CD14-positive monocyte (primary cell): Measurements from ENCODE around the gene CCDC69. TPM values are rescaled to one million over a fixed set of nuclear protein-coding genes. Genes with fewer than 3 reads are reported as not detected.

Source experiments
- DNase-seq, 3 donors: peaks; one replicate each; pipeline ENCODE4 v3.0.0-alpha.2; 2011 to 2022
- H2AFZ ChIP-seq: 2 replicates; pipeline ENCODE4 v1.6.0; 2012; ENCODE audit warnings: mild to moderate bottlenecking, low read depth, low read length, inconsistent platforms; ENCODE audit not compliant: insufficient read depth, poor library complexity, severe bottlenecking
- H3K27ac ChIP-seq, 2 donors: 1 replicate in 1 of 2; 2 replicates in 1 of 2; pipeline ENCODE4 v1.5.1; 2012 to 2013; ENCODE audit warnings: low read length in 2 of 2, control low read depth in 1 of 2, inconsistent platforms in 1 of 2, low read depth in 1 of 2, mild to moderate bottlenecking in 1 of 2
- H3K27me3 ChIP-seq, 2 donors: one replicate each; pipeline versions ENCODE4 v1.6.0 to v1.6.1; 2011 to 2013; ENCODE audit warnings: low read length in 2 of 2; ENCODE audit not compliant: control insufficient read depth in 2 of 2, insufficient read depth in 2 of 2
- H3K36me3 ChIP-seq, 2 donors: replicated peaks in 1 of 2; 1 replicate in 1 of 2; 2 replicates in 1 of 2; pipeline versions ENCODE4 v1.5.1 to v1.6.1; 2012 to 2013; ENCODE audit warnings: low read length in 2 of 2, control low read depth in 1 of 2, inconsistent platforms in 1 of 2, mild to moderate bottlenecking in 1 of 2; ENCODE audit not compliant: insufficient read depth in 2 of 2, control insufficient read depth in 1 of 2
- H3K4me1 ChIP-seq, 2 donors: 1 replicate in 1 of 2; 2 replicates in 1 of 2; pipeline versions ENCODE4 v1.5.1 to v1.6.1; 2012 to 2013; ENCODE audit warnings: low read length in 2 of 2, control low read depth in 1 of 2, inconsistent platforms in 1 of 2, mild to moderate bottlenecking in 1 of 2, moderate library complexity in 1 of 2; ENCODE audit not compliant: insufficient read depth in 2 of 2, control insufficient read depth in 1 of 2
- H3K4me2 ChIP-seq: replicated peaks from 2 replicates; pipeline ENCODE3; 2012; ENCODE audit warnings: low read length, moderate library complexity, mild to moderate bottlenecking; ENCODE audit not compliant: poor library complexity, severe bottlenecking; ENCODE audit errors: extremely low read depth
- H3K4me3 ChIP-seq, 3 experiments: fragments of 200-600 bp in 1 of 3; sonication (generic) in 1 of 3; replicated peaks in 1 of 3; 1 replicate in 2 of 3; 2 replicates in 1 of 3; pipeline ENCODE4 v1.5.1; 2011 to 2013; ENCODE audit warnings: low read length in 3 of 3, mild to moderate bottlenecking in 3 of 3, control low read depth in 2 of 3, low read depth in 2 of 3, inconsistent platforms in 1 of 3, moderate library complexity in 1 of 3
- H3K79me2 ChIP-seq: 2 replicates; pipeline ENCODE4 v1.6.0; 2012; ENCODE audit warnings: mild to moderate bottlenecking, control low read depth, inconsistent platforms, low read length, moderate library complexity; ENCODE audit not compliant: insufficient read depth
- H3K9ac ChIP-seq: 2 replicates; pipeline ENCODE4 v1.6.0; 2017; ENCODE audit warnings: low read length, mild to moderate bottlenecking; ENCODE audit not compliant: insufficient read depth, poor library complexity, severe bottlenecking
- H3K9me3 ChIP-seq, 2 donors: replicated peaks in 1 of 2; 1 replicate in 1 of 2; 2 replicates in 1 of 2; pipeline versions ENCODE4 v1.5.1 to v1.6.1; 2012 to 2013; ENCODE audit warnings: low read length in 2 of 2, control low read depth in 1 of 2; ENCODE audit not compliant: control insufficient read depth in 1 of 2, insufficient read depth in 1 of 2
- H4K20me1 ChIP-seq: 2 replicates; pipeline ENCODE4 v1.6.0; 2012; ENCODE audit warnings: mild to moderate bottlenecking, low read length, control low read depth, moderate library complexity; ENCODE audit not compliant: insufficient read depth
- H3K27ac Mint-ChIP-seq, 7 donors: one replicate each; pipeline ENCODE4 v1.8.0; 2020; ENCODE audit warnings: mild to moderate bottlenecking in 7 of 7, mixed read lengths in 7 of 7, moderate library complexity in 6 of 7, inconsistent platforms in 2 of 7
- H3K27me3 Mint-ChIP-seq, 3 donors: one replicate each; pipeline ENCODE4 v1.8.0; 2021 to 2022; ENCODE audit warnings: low read depth in 3 of 3, mild to moderate bottlenecking in 3 of 3, mixed read lengths in 3 of 3, moderate library complexity in 3 of 3, inconsistent platforms in 1 of 3
- H3K36me3 Mint-ChIP-seq, 2 donors: one replicate each; pipeline ENCODE4 v1.8.0; 2020; ENCODE audit warnings: mixed read lengths in 2 of 2, inconsistent platforms in 1 of 2, mild to moderate bottlenecking in 1 of 2
- H3K4me1 Mint-ChIP-seq: one replicate; pipeline ENCODE4 v1.8.0; 2020; ENCODE audit warnings: mild to moderate bottlenecking, mixed read lengths
- H3K4me3 Mint-ChIP-seq, 2 donors: one replicate each; pipeline ENCODE4 v1.8.0; 2020; ENCODE audit warnings: mild to moderate bottlenecking in 2 of 2, mixed read lengths in 2 of 2, moderate library complexity in 1 of 2
- H3K9me3 Mint-ChIP-seq, 7 donors: one replicate each; pipeline ENCODE4 v1.8.0; 2020 to 2022; ENCODE audit warnings: mixed read lengths in 7 of 7, mild to moderate bottlenecking in 6 of 7, moderate library complexity in 6 of 7, inconsistent platforms in 2 of 7
- WGBS: methylation state at CpG from one replicate; pipeline ENCODE4 v1.1.5; 2013; ENCODE audit warnings: missing lambda C conversion rate; ENCODE audit not compliant: insufficient coverage; 5-methylcytosine and 5-hydroxymethylcytosine counted together
- intact Hi-C, 2 donors: fragments of 100-400 bp; cut with micrococcal nuclease; formaldehyde crosslinking; loops; one replicate each; pipeline versions ENCODE4 v1.15.0 to v1.15.1; 2023
- polyA plus RNA-seq, 3 donors: library from polyadenylated mRNA; depleted of rRNA in 1 of 3; unstranded in 2 of 3; stranded (reverse) in 1 of 3; fragments of 300-500 nt in 2 of 3; fragments of >200 nt in 1 of 3; fragmentation: Illumina TruSeq in 2 of 3; gene quantifications; 1 replicate in 2 of 3; 2 replicates in 1 of 3; pipeline ENCODE4 v1.2.3, GENCODE V29; 2012 to 2021
- TF ChIP-seq, protein P1 (sequence below): fragments of 200-600 bp; IDR thresholded peaks from one replicate; pipeline ENCODE4 v1.8.0; 2022; ENCODE audit warnings: antibody characterized with exemption, mild to moderate bottlenecking

The CCDC69 gene
- polyA plus RNA-seq, 3 donors, result 68.4 to 176 (median 84.1) TPM

DNA sequence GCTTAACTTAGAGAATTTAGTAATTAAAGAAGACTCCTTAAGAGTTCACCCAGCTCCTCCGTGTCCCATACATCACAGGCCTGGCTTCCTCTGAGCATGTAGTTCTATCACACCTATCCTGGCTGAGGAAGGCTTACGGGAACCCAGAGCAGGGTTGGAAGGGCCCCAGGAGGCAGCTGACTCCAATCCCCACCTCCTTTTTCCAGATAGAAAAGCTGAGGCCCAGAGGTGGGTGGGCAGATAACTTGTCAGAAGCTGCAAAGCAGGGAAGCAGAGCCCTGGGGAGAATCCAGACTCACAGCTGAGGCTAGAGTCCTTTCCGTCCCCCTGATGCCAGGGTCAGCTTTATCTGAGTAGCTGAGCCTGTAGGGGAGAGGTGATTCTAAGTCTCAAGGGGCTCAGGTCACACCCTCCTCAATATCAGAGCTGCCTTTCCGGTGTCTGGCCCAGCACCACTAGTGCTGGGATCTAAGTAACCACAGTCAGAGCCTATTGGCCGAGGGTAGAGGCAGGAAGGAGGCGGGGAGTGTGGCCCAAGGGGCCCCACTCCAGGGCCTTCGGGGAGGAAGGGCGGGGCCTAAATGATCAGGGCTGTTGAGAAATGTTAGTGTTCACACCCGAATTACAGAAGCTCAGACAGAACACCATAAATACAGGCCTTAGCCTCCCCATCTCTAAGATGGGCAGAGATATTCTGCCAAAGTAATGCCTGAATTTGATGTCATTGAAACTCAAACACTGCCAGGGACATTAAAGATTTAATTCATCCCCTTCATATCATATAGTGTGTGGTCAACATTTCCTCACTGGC is 9.9 kb downstream of the CCDC69 start:
- Histone ChIP-seq H3K4me2 (peak overlapping the region; percentile 73), H2AFZ (no peak overlapping the region), H3K9me3 (no peaks in the 10 kb centered on the region), H3K36me3 (peaks cover 17 to 19% of the 10 kb centered on the region in 2 donors), H3K27ac (peak overlapping the region; percentile 90 to 99), H3K4me3 (peak overlapping the region; percentile 23 to 64 (median 38)), H3K27me3 (no peaks in the 10 kb centered on the region), H3K9ac (peak overlapping the region; percentile 61), H3K4me1 (peaks cover 97 to 98% of the 10 kb centered on the region in 2 donors), H3K79me2 (peaks cover 92% of the 10 kb centered on the region), H4K20me1 (no peaks in the 10 kb centered on the region)
- H3K9me3 Mint-ChIP-seq, result peaks cover 0 to 2% (median 0%) of the 10 kb centered on the region in 7 donors
- WGBS, result 0% methylated on average over 4 of the region's 9 CpGs
- peak; percentile 91 to 97 (median 92) for DNase-seq
- H3K4me1 Mint-ChIP-seq, result peaks cover 88% of the 10 kb centered on the region
- H3K4me3 Mint-ChIP-seq, result peak overlapping the region; percentile 60 to 78
- H3K27ac Mint-ChIP-seq, result peak overlapping the region; percentile 100
- TF ChIP-seq, protein P1, sequence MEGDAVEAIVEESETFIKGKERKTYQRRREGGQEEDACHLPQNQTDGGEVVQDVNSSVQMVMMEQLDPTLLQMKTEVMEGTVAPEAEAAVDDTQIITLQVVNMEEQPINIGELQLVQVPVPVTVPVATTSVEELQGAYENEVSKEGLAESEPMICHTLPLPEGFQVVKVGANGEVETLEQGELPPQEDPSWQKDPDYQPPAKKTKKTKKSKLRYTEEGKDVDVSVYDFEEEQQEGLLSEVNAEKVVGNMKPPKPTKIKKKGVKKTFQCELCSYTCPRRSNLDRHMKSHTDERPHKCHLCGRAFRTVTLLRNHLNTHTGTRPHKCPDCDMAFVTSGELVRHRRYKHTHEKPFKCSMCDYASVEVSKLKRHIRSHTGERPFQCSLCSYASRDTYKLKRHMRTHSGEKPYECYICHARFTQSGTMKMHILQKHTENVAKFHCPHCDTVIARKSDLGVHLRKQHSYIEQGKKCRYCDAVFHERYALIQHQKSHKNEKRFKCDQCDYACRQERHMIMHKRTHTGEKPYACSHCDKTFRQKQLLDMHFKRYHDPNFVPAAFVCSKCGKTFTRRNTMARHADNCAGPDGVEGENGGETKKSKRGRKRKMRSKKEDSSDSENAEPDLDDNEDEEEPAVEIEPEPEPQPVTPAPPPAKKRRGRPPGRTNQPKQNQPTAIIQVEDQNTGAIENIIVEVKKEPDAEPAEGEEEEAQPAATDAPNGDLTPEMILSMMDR, result no peak
- H3K27me3 Mint-ChIP-seq, result peaks cover 0 to 1% (median under 1%) of the 10 kb centered on the region in 3 donors
- peaks cover 41 to 44% of the 10 kb centered on the region in 2 donors for H3K36me3 Mint-ChIP-seq
- intact Hi-C loops, result no loop called here

DNA sequence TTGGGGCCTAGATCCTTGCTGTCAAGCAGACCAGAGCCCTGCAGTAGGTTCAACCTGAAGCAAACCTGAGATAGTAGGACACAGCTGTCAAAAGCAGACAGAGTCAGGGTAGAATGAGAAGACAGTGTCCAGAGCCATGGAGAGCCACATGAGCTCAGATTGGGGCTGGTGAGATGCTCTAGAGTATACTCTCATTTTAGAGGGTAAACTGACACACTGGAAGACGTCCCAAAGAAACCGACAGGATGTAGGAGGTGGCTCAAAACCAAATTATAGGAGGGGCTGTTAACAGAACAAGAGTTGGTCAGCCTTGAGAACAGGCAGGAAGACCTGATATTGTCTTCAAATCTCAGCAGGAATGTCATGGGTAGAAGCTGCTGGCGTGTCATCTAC is 11.5 kb downstream of the CCDC69 start:
- H3K4me3 ChIP-seq, result peak overlapping the region in 1 of 3 experiments; percentile 37
- peak overlapping the region in 1 of 2 donors; percentile 90 for H3K27ac ChIP-seq
- Mint-ChIP-seq H3K9me3 (peaks cover 0 to 2% (median 0%) of the 10 kb centered on the region in 7 donors), H3K27me3 (peaks cover 0 to 1% (median 0%) of the 10 kb centered on the region in 3 donors), H3K4me3 (peak overlapping the region; percentile 34 to 48), H3K27ac (peak overlapping the region; percentile 50 to 100 (median 84)), H3K36me3 (peaks cover 30 to 39% of the 10 kb centered on the region in 2 donors), H3K4me1 (peaks cover 88% of the 10 kb centered on the region)
- H3K79me2 ChIP-seq, result peaks cover 90% of the 10 kb centered on the region
- H2AFZ ChIP-seq, result no peak overlapping the region
- DNase-seq, result no peak
- TF ChIP-seq, protein P1, result no peak
- WGBS, result 0% methylated on average over 1 of the region's 3 CpGs
- H4K20me1 ChIP-seq, result no peaks in the 10 kb centered on the region
- peaks cover 98 to 99% of the 10 kb centered on the region in 2 donors for H3K4me1 ChIP-seq
- H3K4me2 ChIP-seq, result peak overlapping the region; percentile 34
- peaks cover 3 to 6% of the 10 kb centered on the region in 2 donors for H3K36me3 ChIP-seq
- H3K27me3 ChIP-seq, result no peaks in the 10 kb centered on the region
- H3K9ac ChIP-seq, result no peak overlapping the region
- intact Hi-C loops, result no loop called here
- H3K9me3 ChIP-seq, result no peaks in the 10 kb centered on the region
